ENCODE data around the gene GPR173. TPM values are rescaled to one million over a fixed set of nuclear protein-coding genes. Genes with fewer than 3 reads are reported as not detected.

GPR173 gene
- polyA plus RNA-seq, 1 experiment = 2.7 TPM

DNA sequence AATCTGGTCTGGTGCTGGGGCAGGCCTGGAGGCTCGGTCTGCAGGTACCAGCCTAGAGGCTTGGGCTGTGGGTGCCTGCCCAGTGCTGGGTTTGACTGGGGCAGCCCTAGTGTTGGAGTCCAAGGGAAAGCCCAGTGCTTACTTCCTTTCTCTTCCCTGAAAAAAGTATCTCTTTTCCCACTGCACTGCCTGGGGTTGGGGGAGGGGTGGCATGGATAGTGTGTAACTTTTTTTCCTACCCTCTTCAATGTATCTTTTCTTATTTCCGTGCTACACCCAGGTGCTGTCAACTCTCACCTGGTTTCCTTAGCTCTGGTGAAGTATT is 66.9 kb downstream of the GPR173 start:
- no peak overlapping the region for H3K4me3 ChIP-seq (ENCODE audit: low read depth, low read length)
- ChIA-PET CTCF (no interaction called here), POLR2A (no interaction called here)
- no peak for DNase-seq (ENCODE audit: low read depth)
- TF ChIP-seq, protein P1, sequence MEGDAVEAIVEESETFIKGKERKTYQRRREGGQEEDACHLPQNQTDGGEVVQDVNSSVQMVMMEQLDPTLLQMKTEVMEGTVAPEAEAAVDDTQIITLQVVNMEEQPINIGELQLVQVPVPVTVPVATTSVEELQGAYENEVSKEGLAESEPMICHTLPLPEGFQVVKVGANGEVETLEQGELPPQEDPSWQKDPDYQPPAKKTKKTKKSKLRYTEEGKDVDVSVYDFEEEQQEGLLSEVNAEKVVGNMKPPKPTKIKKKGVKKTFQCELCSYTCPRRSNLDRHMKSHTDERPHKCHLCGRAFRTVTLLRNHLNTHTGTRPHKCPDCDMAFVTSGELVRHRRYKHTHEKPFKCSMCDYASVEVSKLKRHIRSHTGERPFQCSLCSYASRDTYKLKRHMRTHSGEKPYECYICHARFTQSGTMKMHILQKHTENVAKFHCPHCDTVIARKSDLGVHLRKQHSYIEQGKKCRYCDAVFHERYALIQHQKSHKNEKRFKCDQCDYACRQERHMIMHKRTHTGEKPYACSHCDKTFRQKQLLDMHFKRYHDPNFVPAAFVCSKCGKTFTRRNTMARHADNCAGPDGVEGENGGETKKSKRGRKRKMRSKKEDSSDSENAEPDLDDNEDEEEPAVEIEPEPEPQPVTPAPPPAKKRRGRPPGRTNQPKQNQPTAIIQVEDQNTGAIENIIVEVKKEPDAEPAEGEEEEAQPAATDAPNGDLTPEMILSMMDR (IDR thresholded peaks at IDR 0.05; ENCODE audit: insufficient read depth, low read depth, low read length) = no peak
- no peaks in the 10 kb centered on the region for H3K36me3 ChIP-seq (ENCODE audit: control insufficient read depth, insufficient read depth, low read length)
- H3K27me3 ChIP-seq (ENCODE audit: control insufficient read depth, insufficient read depth, low read length) = no peaks in the 10 kb centered on the region

DNA sequence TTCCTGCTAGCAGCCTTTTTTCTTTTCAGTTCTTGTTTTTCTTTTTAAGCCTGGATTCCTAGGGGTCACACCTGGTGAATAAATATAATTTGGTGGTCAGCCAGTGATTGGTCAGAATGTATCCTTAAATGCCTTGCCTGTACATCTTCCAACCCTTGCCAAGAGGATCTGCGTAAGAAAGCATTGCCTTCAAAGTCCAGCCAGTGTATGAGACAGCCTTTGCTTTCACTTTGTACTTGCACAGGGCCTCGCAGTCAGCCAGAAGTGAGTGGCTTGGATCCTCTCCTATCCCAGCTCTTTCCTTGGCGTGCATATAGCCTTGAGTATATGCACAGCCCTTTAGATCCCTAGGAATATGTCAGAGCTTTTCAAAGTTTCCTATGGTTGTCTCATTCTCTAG is 67.5 kb downstream of the GPR173 start:
- CTCF ChIA-PET = no interaction called here
- H3K4me3 ChIP-seq (ENCODE audit: low read depth, low read length) = no peak overlapping the region
- TF ChIP-seq, protein P1 (IDR thresholded peaks at IDR 0.05; ENCODE audit: insufficient read depth, low read depth, low read length) = no peak

DNA sequence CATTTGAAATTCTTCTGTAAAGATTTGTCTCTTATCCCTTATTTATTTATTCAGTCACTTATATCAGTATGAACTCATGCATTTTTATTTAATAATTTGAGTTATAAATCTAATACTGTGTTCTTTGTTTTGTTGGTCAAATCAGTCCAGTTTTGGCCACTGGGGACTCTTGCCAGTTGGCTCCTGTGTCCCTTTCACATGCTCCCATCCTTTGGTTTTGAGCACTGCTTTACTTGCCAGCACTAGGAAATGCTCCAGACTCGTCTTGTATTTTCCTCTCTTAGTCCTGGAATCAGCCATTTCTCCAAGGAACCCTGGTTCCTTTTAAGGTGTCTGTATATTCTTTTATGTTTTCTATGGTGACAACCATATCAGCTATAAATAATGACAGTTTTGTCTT is 73.4 kb downstream of the GPR173 start:
- Histone ChIP-seq H3K4me3 (ENCODE audit: low read depth, low read length) (no peak overlapping the region), H3K27me3 (ENCODE audit: control insufficient read depth, insufficient read depth, low read length) (no peaks in the 10 kb centered on the region), H3K36me3 (ENCODE audit: control insufficient read depth, insufficient read depth, low read length) (no peaks in the 10 kb centered on the region)
- TF ChIP-seq, protein P1 (IDR thresholded peaks at IDR 0.05; ENCODE audit: insufficient read depth, low read depth, low read length) = no peak
- ChIA-PET POLR2A (no interaction called here), CTCF (no interaction called here)
- DNase-seq (ENCODE audit: low read depth) = no peak

More for the DNA sequence above, 67.5 kb downstream of the GPR173 start:
- H3K27me3 ChIP-seq (ENCODE audit: control insufficient read depth, insufficient read depth, low read length) = no peaks in the 10 kb centered on the region
- no peak for DNase-seq (ENCODE audit: low read depth)
- H3K36me3 ChIP-seq (ENCODE audit: control insufficient read depth, insufficient read depth, low read length) = no peaks in the 10 kb centered on the region
- POLR2A ChIA-PET = no interaction called here

DNA sequence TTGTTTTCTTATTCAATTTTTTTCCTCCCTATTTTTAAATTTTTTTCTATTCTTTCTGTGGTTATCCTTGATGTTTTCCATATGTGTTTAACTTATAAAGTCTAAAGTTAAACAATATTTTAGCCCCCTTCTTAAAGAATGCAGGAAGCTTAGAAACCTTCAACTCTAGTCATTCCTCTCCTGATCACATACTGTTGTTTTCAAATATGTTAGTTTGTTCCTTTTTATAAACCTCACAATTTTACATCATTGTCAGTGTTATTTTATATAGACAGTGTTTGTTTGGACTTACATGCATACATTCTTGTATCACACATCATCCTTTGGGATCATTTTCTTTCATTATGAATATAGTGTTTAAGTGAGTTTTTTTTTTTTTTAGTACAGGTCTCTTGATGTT is 76.9 kb downstream of the GPR173 start:
- DNase-seq (ENCODE audit: low read depth) = no peak
- ChIA-PET POLR2A (no interaction called here), CTCF (no interaction called here)
- TF ChIP-seq, protein P1 (IDR thresholded peaks at IDR 0.05; ENCODE audit: insufficient read depth, low read depth, low read length) = no peak
- H3K36me3 ChIP-seq (ENCODE audit: control insufficient read depth, insufficient read depth, low read length) = no peaks in the 10 kb centered on the region
- no peak overlapping the region for H3K4me3 ChIP-seq (ENCODE audit: low read depth, low read length)
- no peaks in the 10 kb centered on the region for H3K27me3 ChIP-seq (ENCODE audit: control insufficient read depth, insufficient read depth, low read length)

DNA sequence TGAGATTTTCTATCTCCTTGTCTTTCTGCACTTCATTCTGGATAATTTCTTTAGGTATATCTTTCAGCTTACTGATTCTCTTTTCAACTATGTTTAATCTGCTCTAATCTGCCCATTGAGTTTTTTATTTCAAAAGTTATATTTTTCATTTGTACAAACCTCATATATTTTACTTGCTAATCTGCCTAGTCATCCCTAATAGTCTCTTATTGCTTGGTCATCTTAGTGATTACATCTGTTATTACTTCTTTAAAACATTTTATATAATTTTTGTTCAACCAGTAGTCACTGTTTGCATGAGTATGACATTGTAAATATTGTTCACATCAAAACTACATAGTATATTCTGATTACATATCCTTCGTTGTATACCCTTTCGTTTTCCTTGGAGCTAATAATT is 77.8 kb downstream of the GPR173 start:
- POLR2A ChIA-PET = no interaction called here
- Histone ChIP-seq H3K36me3 (ENCODE audit: control insufficient read depth, insufficient read depth, low read length) (no peaks in the 10 kb centered on the region), H3K27me3 (ENCODE audit: control insufficient read depth, insufficient read depth, low read length) (no peaks in the 10 kb centered on the region), H3K4me3 (ENCODE audit: low read depth, low read length) (no peak overlapping the region)
- TF ChIP-seq, protein P1 (IDR thresholded peaks at IDR 0.05; ENCODE audit: insufficient read depth, low read depth, low read length) = no peak
- no peak for DNase-seq (ENCODE audit: low read depth)
- CTCF ChIA-PET = no interaction called here

All from BJ (cell line).